T-cell (primary cell): ENCODE measurements around the gene RNASE8. TPM values are rescaled to one million over a fixed set of nuclear protein-coding genes. Genes with fewer than 3 reads are reported as not detected.

Experiments used
- ATAC-seq, 4 experiments: fragments of 200-7000 bp in 3 of 4; fragments of 150-1000 bp in 1 of 4; cut with Tn5 transposase; replicated peaks in 1 of 4; 1 replicate in 3 of 4; 2 replicates in 1 of 4; pipeline ENCODE4 v1.10.0; 2021; ENCODE audit warnings: moderate library complexity in 3 of 4, mild to moderate bottlenecking in 2 of 4, moderate number of reproducible peaks in 1 of 4
- CTCF ChIA-PET, 2 donors: fragments of 300-600 bp; sonication (Branson Sonifier 250); formaldehyde crosslinking; loops; one replicate each; lab custom pipeline; 2022; ENCODE audit warnings: antibody characterized with exemption in 2 of 2; lab: Charles Lee
- POLR2A ChIA-PET, 2 donors: fragments of 300-600 bp; sonication (Branson Sonifier 250); formaldehyde crosslinking; loops; one replicate each; lab custom pipeline; 2022; ENCODE audit warnings: antibody characterized with exemption in 2 of 2; lab: Charles Lee
- DNase-seq, 35 experiments: peaks; one replicate each; pipeline versions ENCODE4 v3.0.0 to v3.0.0-alpha.2; 2013 to 2023
- H3K27ac ChIP-seq: one replicate; pipeline ENCODE4 v1.5.1; 2013; ENCODE audit warnings: low read length
- H3K27me3 ChIP-seq, 2 experiments: replicated peaks in 1 of 2; 1 replicate in 1 of 2; 2 replicates in 1 of 2; pipeline versions ENCODE4 v1.6.1 to v1.7.0; 2013; ENCODE audit warnings: low read length in 1 of 2, mixed read lengths in 1 of 2; ENCODE audit not compliant: control insufficient read depth in 2 of 2, insufficient read depth in 2 of 2; ENCODE audit errors: extremely low read depth in 1 of 2
- H3K36me3 ChIP-seq, 2 donors: 1 replicate in 1 of 2; 2 replicates in 1 of 2; pipeline versions ENCODE4 v1.6.1 to v1.7.0; 2013; ENCODE audit warnings: low read length in 1 of 2; ENCODE audit not compliant: control insufficient read depth in 2 of 2, insufficient read depth in 1 of 2; ENCODE audit errors: extremely low read depth in 1 of 2
- H3K4me1 ChIP-seq, 2 experiments: 1 replicate in 1 of 2; 2 replicates in 1 of 2; pipeline versions ENCODE4 v1.6.1 to v1.7.0; 2013; ENCODE audit warnings: low read length in 2 of 2, mixed read lengths in 1 of 2; ENCODE audit not compliant: insufficient read depth in 2 of 2, control insufficient read depth in 1 of 2; ENCODE audit errors: extremely low read depth in 1 of 2
- H3K4me3 ChIP-seq, 2 donors: 1 replicate in 1 of 2; 2 replicates in 1 of 2; pipeline versions ENCODE4 v1.5.1 to v1.7.0; 2013; ENCODE audit warnings: mild to moderate bottlenecking in 2 of 2, low read length in 1 of 2, moderate library complexity in 1 of 2; ENCODE audit not compliant: control insufficient read depth in 1 of 2; ENCODE audit errors: extremely low read depth in 1 of 2
- H3K9me3 ChIP-seq: 2 replicates; pipeline ENCODE4 v1.7.0; 2013
- H3K27ac Mint-ChIP-seq, 2 donors: one replicate each; pipeline ENCODE4 v1.8.0; 2020 to 2021; ENCODE audit warnings: mild to moderate bottlenecking in 2 of 2, mixed read lengths in 2 of 2
- H3K27me3 Mint-ChIP-seq, 2 donors: one replicate each; pipeline ENCODE4 v1.8.0; 2021 to 2022; ENCODE audit warnings: mixed read lengths in 2 of 2
- H3K36me3 Mint-ChIP-seq: one replicate; pipeline ENCODE4 v1.8.0; 2021; ENCODE audit warnings: mixed read lengths
- H3K4me1 Mint-ChIP-seq, 3 donors: one replicate each; pipeline ENCODE4 v1.8.0; 2020 to 2022; ENCODE audit warnings: mixed read lengths in 3 of 3, mild to moderate bottlenecking in 1 of 3
- H3K4me3 Mint-ChIP-seq, 3 donors: one replicate each; pipeline ENCODE4 v1.8.0; 2020 to 2022; ENCODE audit warnings: mild to moderate bottlenecking in 3 of 3, mixed read lengths in 3 of 3, moderate library complexity in 3 of 3
- H3K9me3 Mint-ChIP-seq, 3 donors: one replicate each; pipeline ENCODE4 v1.8.0; 2020 to 2022; ENCODE audit warnings: mixed read lengths in 3 of 3
- WGBS: methylation state at CpG from one replicate; pipeline ENCODE4 v1.1.5; 2013; ENCODE audit warnings: missing lambda C conversion rate; ENCODE audit not compliant: insufficient coverage; 5-methylcytosine and 5-hydroxymethylcytosine counted together
- total RNA-seq, 35 experiments: library from RNA in 6 of 35; stranded (reverse) in 6 of 35; fragments of 120-200 nt in 1 of 35; gene quantifications; one replicate each; pipeline versions ENCODE4 v1.2.1 to v1.2.4 and lab custom pipeline; 2013 to 2026

RNASE8 gene
- total RNA-seq, 5 donors from 2014 or later (not counting 1 experiment from before 2014, with no cell fraction given), result not detected

DNA sequence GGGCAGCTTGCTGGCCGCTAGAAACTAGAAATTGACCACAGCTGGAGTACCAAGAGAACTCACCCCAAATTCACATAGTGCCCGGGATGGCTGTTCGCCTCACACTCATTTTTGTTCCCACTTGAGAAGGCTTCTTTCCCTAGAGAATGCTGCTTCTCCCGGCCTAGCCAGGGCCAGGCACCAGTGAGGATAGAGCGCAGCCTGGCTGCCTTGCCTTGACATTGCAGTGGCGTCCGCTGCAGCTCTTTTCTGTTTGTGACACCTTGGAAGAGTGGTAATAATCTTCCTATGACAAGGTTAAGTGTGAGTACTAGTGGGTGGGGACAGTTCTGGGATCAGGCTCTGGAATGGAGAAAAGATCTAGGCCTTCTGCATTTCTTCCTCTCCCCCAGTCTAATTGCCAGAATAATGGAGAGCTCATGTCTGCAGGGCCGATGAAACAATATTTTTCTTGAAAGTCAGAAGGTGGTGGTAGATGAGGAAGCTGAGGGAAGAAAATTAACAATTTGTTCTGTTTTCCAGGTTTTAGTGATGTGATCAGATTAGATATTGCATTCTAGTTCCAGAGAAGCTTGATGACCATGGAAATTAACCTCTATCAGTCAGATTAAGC is 46.9 kb downstream of the RNASE8 start:
- H3K27ac Mint-ChIP-seq, result peak overlapping the region; percentile 80 to 92
- CTCF ChIA-PET, result interaction anchor here (0.6 to 7.0 kb wide), 36 partner anchors 9 to 643 kb away, joined by 3 to 111 read pairs (median 4); partner anchors contain the start of genes ARHGEF40 (in 2 of the 2) and PIP4P1 (in 1 of the 2)
- H3K4me1 ChIP-seq, result peaks cover 5 to 13% of the 10 kb centered on the region in 2 experiments
- no peaks in the 10 kb centered on the region for H3K36me3 ChIP-seq
- DNase-seq (peak in 34 of 35 experiments; percentile 24 to 82 (median 52)), ATAC-seq (peak; percentile 52 to 60 (median 56))
- no peaks in the 10 kb centered on the region for H3K9me3 ChIP-seq
- peaks cover 15 to 23% (median 22%) of the 10 kb centered on the region in 3 donors for H3K4me1 Mint-ChIP-seq
- H3K4me3 ChIP-seq, result peak overlapping the region; percentile 82 to 84
- peak overlapping the region; percentile 98 for H3K27ac ChIP-seq
- H3K36me3 Mint-ChIP-seq, result no peaks in the 10 kb centered on the region
- peak overlapping the region; percentile 76 to 88 (median 82) for H3K4me3 Mint-ChIP-seq
- WGBS, result 0% methylated on average over 4 of the region's 8 CpGs
- POLR2A ChIA-PET, result interaction anchor here (0.6 to 1.4 kb wide), 5 partner anchors 9 to 90 kb away, joined by 3 to 5 read pairs (median 3); no protein-coding TSS in a partner anchor
- no peaks in the 10 kb centered on the region for H3K9me3 Mint-ChIP-seq
- no peaks in the 10 kb centered on the region for H3K27me3 Mint-ChIP-seq
- peaks cover 0 to 5% of the 10 kb centered on the region in 2 experiments for H3K27me3 ChIP-seq

DNA sequence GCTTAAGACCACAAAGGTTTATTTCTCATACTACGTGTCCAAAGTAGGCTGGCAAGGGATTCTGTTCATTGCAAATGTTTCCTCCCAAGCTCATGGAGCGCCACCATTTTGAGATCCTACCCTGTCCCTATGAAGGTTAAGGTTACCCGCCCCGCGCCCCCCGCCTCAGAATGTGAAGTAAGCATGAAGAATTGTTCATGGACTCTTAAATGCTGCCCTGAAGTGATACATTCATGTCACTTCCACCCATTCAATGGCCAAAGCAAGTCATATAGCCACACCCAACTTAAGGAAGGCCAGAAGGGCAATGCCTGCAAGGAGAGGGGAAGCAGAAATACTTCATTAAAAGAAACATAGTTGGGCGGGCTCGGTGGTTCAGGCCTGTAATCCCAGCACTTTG is 47.5 kb downstream of the RNASE8 start:
- peak overlapping the region; percentile 76 to 88 (median 82) for H3K4me3 Mint-ChIP-seq
- H3K4me3 ChIP-seq, result no peak overlapping the region
- peaks cover 15 to 23% (median 21%) of the 10 kb centered on the region in 3 donors for H3K4me1 Mint-ChIP-seq
- DNase-seq (no peak), ATAC-seq (no peak)
- H3K36me3 Mint-ChIP-seq, result no peaks in the 10 kb centered on the region
- peaks cover 5 to 13% of the 10 kb centered on the region in 2 experiments for H3K4me1 ChIP-seq
- no peaks in the 10 kb centered on the region for H3K27me3 Mint-ChIP-seq
- H3K9me3 Mint-ChIP-seq, result no peaks in the 10 kb centered on the region
- POLR2A ChIA-PET, result interaction anchor here (1.0 to 1.4 kb wide), 2 partner anchors 9 to 17 kb away, joined by 3 to 5 read pairs; no protein-coding TSS in a partner anchor
- no peaks in the 10 kb centered on the region for H3K36me3 ChIP-seq
- 100% methylated on average over 2 of the region's 8 CpGs for WGBS
- H3K27ac ChIP-seq, result peak overlapping the region; percentile 98
- H3K27ac Mint-ChIP-seq, result peak overlapping the region in 1 of 2 donors; percentile 92
- peaks cover 0 to 5% of the 10 kb centered on the region in 2 experiments for H3K27me3 ChIP-seq
- CTCF ChIA-PET, result interaction anchor here (0.6 to 7.0 kb wide), 29 partner anchors 9 to 210 kb away, joined by 3 to 111 read pairs (median 5); partner anchors contain the start of gene ARHGEF40 (in 2 of the 2)
- H3K9me3 ChIP-seq, result no peaks in the 10 kb centered on the region

DNA sequence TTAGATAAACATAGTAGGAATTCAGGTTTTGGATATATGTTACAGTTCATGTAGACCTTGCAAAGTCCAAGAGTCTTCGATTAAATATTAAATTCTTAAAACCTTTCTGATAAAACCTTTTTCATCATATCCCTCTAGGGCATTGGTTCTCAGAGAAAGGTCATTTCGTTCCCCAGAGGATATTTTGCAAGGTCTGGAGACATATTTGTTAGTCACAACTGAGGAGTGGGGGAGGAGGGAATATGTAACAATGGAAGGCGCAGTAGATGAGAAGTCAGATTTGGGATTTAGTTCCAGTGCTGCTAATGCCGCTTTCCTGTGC is 48.5 kb downstream of the RNASE8 start:
- ChIA-PET POLR2A (no interaction called here), CTCF (interaction anchor here (1.4 to 7.0 kb wide), 7 partner anchors 12 to 92 kb away, joined by 3 to 111 read pairs (median 61); no protein-coding TSS in a partner anchor)
- ATAC-seq, result no peak
- no peak overlapping the region for H3K27ac ChIP-seq
- no peaks in the 10 kb centered on the region for H3K9me3 Mint-ChIP-seq
- WGBS, result no CpG with 5 or more reads among the region's 4 CpGs
- H3K36me3 ChIP-seq, result no peaks in the 10 kb centered on the region
- DNase-seq, result no peak
- H3K4me1 Mint-ChIP-seq, result peaks cover 15 to 23% (median 21%) of the 10 kb centered on the region in 3 donors
- no peaks in the 10 kb centered on the region for H3K27me3 Mint-ChIP-seq
- H3K9me3 ChIP-seq, result no peaks in the 10 kb centered on the region
- H3K4me3 ChIP-seq, result no peak overlapping the region
- no peaks in the 10 kb centered on the region for H3K36me3 Mint-ChIP-seq
- H3K4me1 ChIP-seq, result peaks cover 5 to 13% of the 10 kb centered on the region in 2 experiments
- H3K27me3 ChIP-seq, result peaks cover 0 to 5% of the 10 kb centered on the region in 2 experiments
- no peak overlapping the region for H3K4me3 Mint-ChIP-seq
- H3K27ac Mint-ChIP-seq, result no peak overlapping the region

DNA sequence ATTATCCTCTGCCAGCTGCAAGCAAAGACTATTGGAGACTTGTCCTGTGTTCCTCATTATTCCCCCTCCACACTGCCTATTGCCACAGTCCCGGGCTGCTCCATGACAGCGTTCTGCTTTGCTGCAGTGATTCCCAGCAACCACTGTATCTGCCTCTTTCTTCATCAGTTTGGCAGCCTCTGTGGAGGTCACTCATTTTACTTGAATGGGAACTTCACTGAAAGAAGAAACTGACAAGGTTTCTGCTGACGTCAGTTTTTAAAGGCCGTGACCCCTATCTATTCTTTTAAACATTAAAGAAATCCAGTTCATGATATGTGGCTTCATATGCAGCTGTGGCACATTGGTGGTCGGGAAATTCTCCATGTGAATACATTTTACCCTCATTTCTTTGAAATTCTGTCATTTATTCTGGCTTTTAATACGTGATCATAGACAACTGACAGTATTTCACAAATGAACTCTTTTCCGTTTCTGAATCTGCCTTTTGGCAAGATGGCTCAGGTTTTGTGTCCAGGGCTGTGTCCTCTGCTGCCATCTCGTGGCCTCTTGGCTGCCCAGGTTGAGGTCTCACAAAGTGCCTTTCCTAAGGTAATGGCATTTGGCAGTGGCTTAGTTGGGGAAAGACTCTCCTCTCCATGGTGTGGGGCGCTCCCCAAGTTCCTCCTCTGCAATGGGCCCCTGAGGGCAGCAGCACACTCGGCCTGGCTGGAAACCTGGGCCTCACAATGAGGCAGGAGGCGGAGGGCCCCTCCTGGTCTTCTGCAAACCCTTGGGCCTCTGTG is 49.1 kb downstream of the RNASE8 start:
- Mint-ChIP-seq H3K4me3 (no peak overlapping the region), H3K27ac (no peak overlapping the region), H3K4me1 (peaks cover 15 to 23% (median 21%) of the 10 kb centered on the region in 3 donors), H3K9me3 (no peaks in the 10 kb centered on the region), H3K27me3 (no peaks in the 10 kb centered on the region), H3K36me3 (no peaks in the 10 kb centered on the region)
- H3K4me3 ChIP-seq, result no peak overlapping the region
- H3K27me3 ChIP-seq, result peaks cover 0 to 5% of the 10 kb centered on the region in 2 experiments
- WGBS, result 45% methylated on average over 8 of the region's 11 CpGs
- H3K36me3 ChIP-seq, result no peaks in the 10 kb centered on the region
- ChIA-PET CTCF (interaction anchor here (0.8 to 7.0 kb wide), 7 partner anchors 13 to 92 kb away, joined by 3 to 111 read pairs (median 61); no protein-coding TSS in a partner anchor), POLR2A (no interaction called here)
- peaks cover 5 to 13% of the 10 kb centered on the region in 2 experiments for H3K4me1 ChIP-seq
- H3K9me3 ChIP-seq, result no peaks in the 10 kb centered on the region
- ATAC-seq (no peak), DNase-seq (peak; percentile 51 to 87 (median 71))
- H3K27ac ChIP-seq, result no peak overlapping the region

DNA sequence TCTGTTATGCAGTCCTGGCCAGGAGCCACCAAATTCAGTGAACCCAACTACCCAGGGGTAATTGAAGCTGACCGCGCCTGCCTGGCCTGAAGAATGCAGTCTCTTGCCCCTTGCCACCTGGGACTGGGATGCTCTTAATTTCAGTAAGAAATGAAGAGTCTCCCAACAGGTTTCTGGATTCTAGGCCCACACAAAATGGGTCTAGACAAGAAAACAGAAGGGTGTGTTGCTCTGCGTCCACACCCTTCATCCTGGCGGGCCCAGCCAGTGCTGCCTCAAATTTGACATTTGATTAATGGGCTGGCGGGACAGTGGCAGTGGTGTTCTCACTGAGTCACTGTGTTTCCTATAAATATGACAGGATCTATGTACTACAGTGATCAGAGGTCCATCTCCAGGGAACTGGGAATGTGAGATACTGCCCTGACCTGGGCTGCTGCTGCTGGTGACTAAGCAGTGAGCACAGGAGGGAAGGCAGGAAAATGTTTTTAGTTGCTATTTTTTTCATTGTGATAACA is 49.7 kb downstream of the RNASE8 start:
- peaks cover 5 to 13% of the 10 kb centered on the region in 2 experiments for H3K4me1 ChIP-seq
- 94% methylated on average over 2 of the region's 5 CpGs for WGBS
- CTCF ChIA-PET, result interaction anchor here (0.8 to 7.0 kb wide), 3 partner anchors 20 to 93 kb away, joined by 3 to 111 read pairs (median 3); no protein-coding TSS in a partner anchor
- Mint-ChIP-seq H3K4me3 (no peak overlapping the region), H3K4me1 (peaks cover 15 to 23% (median 19%) of the 10 kb centered on the region in 3 donors), H3K36me3 (no peaks in the 10 kb centered on the region), H3K27me3 (no peaks in the 10 kb centered on the region), H3K9me3 (no peaks in the 10 kb centered on the region), H3K27ac (no peak overlapping the region)
- no peaks in the 10 kb centered on the region for H3K9me3 ChIP-seq
- no peak overlapping the region for H3K4me3 ChIP-seq
- no peaks in the 10 kb centered on the region for H3K27me3 ChIP-seq
- no peak overlapping the region for H3K27ac ChIP-seq
- ATAC-seq (no peak), DNase-seq (no peak)
- POLR2A ChIA-PET, result no interaction called here
- H3K36me3 ChIP-seq, result no peaks in the 10 kb centered on the region
